HepG2 (cell line): ENCODE measurements around the gene TLCD1. TPM values are rescaled to one million over a fixed set of nuclear protein-coding genes. Genes with fewer than 3 reads are reported as not detected.

Source experiments
- ATAD3A ChIP-seq: sonication (generic); formaldehyde crosslinking; IDR thresholded peaks from 2 replicates; pipeline ENCODE4 v1.4.0; 2020; ENCODE audit warnings: missing genetic modification reagents
- DRAP1 ChIP-seq: IDR thresholded peaks from 2 replicates; pipeline ENCODE4 v1.6.1; 2016; ENCODE audit warnings: missing genetic modification reagents, missing compliant biosample characterization
- EED ChIP-seq: sonication (generic); formaldehyde crosslinking; IDR thresholded peaks from 2 replicates; pipeline ENCODE4 v1.5.0; 2020; ENCODE audit warnings: mild to moderate bottlenecking, missing genetic modification reagents
- ETV5 ChIP-seq: IDR thresholded peaks from 2 replicates; pipeline ENCODE4 v1.6.1; 2018; ENCODE audit warnings: missing biosample characterization, missing genetic modification reagents, inconsistent platforms, borderline replicate concordance
- FOSL2 ChIP-seq: sonication (generic); formaldehyde crosslinking; IDR thresholded peaks from 2 replicates; pipeline ENCODE4 v1.4.0; 2020; ENCODE audit warnings: missing genetic modification reagents
- GABPB1 ChIP-seq: IDR thresholded peaks from 2 replicates; pipeline ENCODE4 v1.6.1; 2016; ENCODE audit warnings: mild to moderate bottlenecking, missing genetic modification reagents, moderate library complexity, missing compliant biosample characterization
- JUN ChIP-seq: sonication (generic); formaldehyde crosslinking; IDR thresholded peaks from 2 replicates; pipeline ENCODE4 v1.4.0; 2020; ENCODE audit warnings: mild to moderate bottlenecking, missing genetic modification reagents
- KDM1A ChIP-seq: IDR thresholded peaks from 2 replicates; pipeline ENCODE4 v1.6.1; 2016; ENCODE audit warnings: missing compliant biosample characterization
- KLF16 ChIP-seq, 2 experiments: sonication (generic) in 1 of 2; formaldehyde crosslinking in 1 of 2; IDR thresholded peaks; 2 replicates each; pipeline versions ENCODE4 v1.6.1 to v1.8.0; 2016 to 2023; ENCODE audit warnings: missing genetic modification reagents in 2 of 2, missing compliant biosample characterization in 1 of 2
- MYNN ChIP-seq: sonication (generic); formaldehyde crosslinking; IDR thresholded peaks from 2 replicates; pipeline ENCODE4 v1.4.0; 2020; ENCODE audit warnings: mild to moderate bottlenecking, low read depth, missing genetic modification reagents
- MZF1 ChIP-seq: sonication (generic); formaldehyde crosslinking; IDR thresholded peaks from 2 replicates; pipeline ENCODE4 v1.8.1; 2023; ENCODE audit warnings: mild to moderate bottlenecking, missing genetic modification reagents, borderline replicate concordance
- NFKBIZ ChIP-seq: IDR thresholded peaks from 2 replicates; pipeline ENCODE4 v1.6.1; 2018; ENCODE audit warnings: missing genetic modification reagents, missing compliant biosample characterization
- PHF21A ChIP-seq: sonication (generic); formaldehyde crosslinking; IDR thresholded peaks from 2 replicates; pipeline ENCODE4 v1.5.0; 2020; ENCODE audit warnings: mild to moderate bottlenecking, missing genetic modification reagents
- SP1 ChIP-seq, 2 experiments: fragments of 450-650 bp in 1 of 2; sonication (generic) in 1 of 2; formaldehyde crosslinking in 1 of 2; IDR thresholded peaks; 2 replicates each; pipeline versions ENCODE4 v1.4.0 to v1.6.1; 2016 to 2020; ENCODE audit warnings: missing genetic modification reagents in 1 of 2
- SP4 ChIP-seq: sonication (generic); formaldehyde crosslinking; IDR thresholded peaks from 2 replicates; pipeline ENCODE4 v1.8.1; 2023; ENCODE audit warnings: mild to moderate bottlenecking, missing genetic modification reagents
- SRY ChIP-seq: sonication (generic); formaldehyde crosslinking; IDR thresholded peaks from 2 replicates; pipeline ENCODE4 v1.8.0; 2022; ENCODE audit warnings: mild to moderate bottlenecking, missing genetic modification reagents
- U2AF1 ChIP-seq: fragments of 200-400 bp; formaldehyde crosslinking; optimal IDR thresholded peaks from 2 replicates; pipeline ENCODE3; 2017; ENCODE audit warnings: mild to moderate bottlenecking, low read depth, low read length
- ZBTB14 ChIP-seq: sonication (generic); formaldehyde crosslinking; IDR thresholded peaks from 2 replicates; pipeline ENCODE4 v1.4.0; 2020; ENCODE audit warnings: missing genetic modification reagents
- ZBTB34 ChIP-seq: sonication (generic); formaldehyde crosslinking; IDR thresholded peaks from 2 replicates; pipeline ENCODE4 v1.8.0; 2022; ENCODE audit warnings: mild to moderate bottlenecking, missing genetic modification reagents
- ZBTB7B ChIP-seq: sonication (generic); formaldehyde crosslinking; IDR thresholded peaks from 2 replicates; pipeline ENCODE4 v1.4.0; 2020; ENCODE audit warnings: missing genetic modification reagents
- ZNF101 ChIP-seq: sonication (generic); formaldehyde crosslinking; IDR thresholded peaks from 2 replicates; pipeline ENCODE4 v1.4.0; 2020; ENCODE audit warnings: mild to moderate bottlenecking, low read depth, missing genetic modification reagents, borderline replicate concordance
- ZNF296 ChIP-seq: sonication (generic); formaldehyde crosslinking; conservative IDR thresholded peaks from 2 replicates; pipeline ENCODE4 v1.5.0; 2020; ENCODE audit warnings: mild to moderate bottlenecking, missing genetic modification reagents
- ZNF343 ChIP-seq: sonication (generic); formaldehyde crosslinking; IDR thresholded peaks from 2 replicates; pipeline ENCODE4 v1.4.0; 2020; ENCODE audit warnings: mild to moderate bottlenecking, missing genetic modification reagents
- ZSCAN5A ChIP-seq: sonication (generic); formaldehyde crosslinking; IDR thresholded peaks from 2 replicates; pipeline ENCODE4 v1.8.0; 2022; ENCODE audit warnings: mild to moderate bottlenecking, missing genetic modification reagents, borderline replicate concordance
- polyA plus RNA-seq, 8 experiments: library from polyadenylated mRNA; depleted of rRNA in 3 of 8; stranded (reverse) in 7 of 8; unstranded in 1 of 8; fragments of >200 nt; fragmentation: Illumina TruSeq in 4 of 8; extraction: Trizol in 4 of 8; gene quantifications; 2 replicates each; pipeline versions ENCODE4 v1.2.1 to v1.2.3, GENCODE V29; 2011 to 2016; ENCODE audit warnings: low read depth in 4 of 8, missing spikeins in 1 of 8, mixed read lengths in 1 of 8; ENCODE audit not compliant: insufficient read depth in 1 of 8
- total RNA-seq, 5 experiments: library from RNA; depleted of rRNA; stranded (reverse); fragments of >200 nt; fragmentation: Illumina TruSeq; extraction: Trizol; gene quantifications; 2 replicates each; pipeline ENCODE4 v1.2.3, GENCODE V29; 2016; ENCODE audit warnings: low read depth in 1 of 5

TLCD1 gene
- total and polyA plus RNA-seq, 2 of the 13 experiments (the other 11 are each of a cell fraction or from before 2014, with no cell fraction given): 14.9 to 19.6 TPM

- TF ChIP-seq NFKBIZ (CRISPR knock-in tag) (0 out of 2 replicates have a peak, but pooled peaks have one; percentile 77), PHF21A (CRISPR knock-in tag) (peak; percentile 47), EED (CRISPR knock-in tag) (0 out of 2 replicates have a peak, but pooled peaks have one; percentile 54), KDM1A (CRISPR knock-in tag) (no peak), ZNF296 (CRISPR knock-in tag) (0 out of 2 replicates have a peak, but pooled peaks have one; percentile 63), ZNF101 (CRISPR knock-in tag) (no peak), ZBTB34 (CRISPR knock-in tag) (0 out of 2 replicates have a peak, but pooled peaks have one; percentile 31), JUN (CRISPR knock-in tag) (0 out of 2 replicates have a peak, but pooled peaks have one; percentile 50), DRAP1 (peak; percentile 87), MZF1 (CRISPR knock-in tag) (0 out of 2 replicates have a peak, but pooled peaks have one; percentile 78), ATAD3A (CRISPR knock-in tag) (no peak), GABPB1 (CRISPR knock-in tag) (peak; percentile 88), ZBTB7B (CRISPR knock-in tag) (no peak), FOSL2 (CRISPR knock-in tag) (peak; percentile 17; the same call in 1 of the 2 replicates), ZBTB14 (CRISPR knock-in tag) (0 out of 2 replicates have a peak, but pooled peaks have one; percentile 38), SP1 (IDR thresholded peaks at IDR 0.05) (no peak), SP1 (CRISPR knock-in tag; IDR thresholded peaks at IDR 0.05) (peak; percentile 82), SRY (CRISPR knock-in tag) (peak; percentile 75), KLF16 (CRISPR knock-in tag; IDR thresholded peaks at IDR 0.05) (no peak), ETV5 (CRISPR knock-in tag) (peak; percentile 63), ZNF343 (no peak), SP4 (CRISPR knock-in tag) (peak; percentile 88), MYNN (CRISPR knock-in tag) (0 out of 2 replicates have a peak, but pooled peaks have one; percentile 5), ZSCAN5A (CRISPR knock-in tag) (0 out of 2 replicates have a peak, but pooled peaks have one; percentile 34), U2AF1 (peak; percentile 62)
These were observed 2.5 kb upstream of the TLCD1 start, which contains the start of gene NEK8 (continued) for GRCh38 chr17:28728364-28729200.
